DOHH2 (cell line): ENCODE data around the gene CRACR2A.

Experiments
- H3F3A ChIP-seq: fragments of 200-600 bp; sonication (generic), shearing (Covaris generic); 2 replicates; pipeline ENCODE4 v1.6.0; 2016; ENCODE audit warnings: antibody characterized with exemption, mild to moderate bottlenecking; ENCODE audit not compliant: control insufficient read depth, insufficient read depth
- H3K27ac ChIP-seq: fragments of 200-600 bp; sonication (generic); 2 replicates; pipeline ENCODE4 v1.5.1; 2014; ENCODE audit warnings: low read depth, mild to moderate bottlenecking, low read length, moderate library complexity
- H3K27me3 ChIP-seq: fragments of 200-600 bp; sonication (generic); 2 replicates; pipeline ENCODE4 v1.6.1; 2014; ENCODE audit warnings: mild to moderate bottlenecking, low read length, mixed read lengths; ENCODE audit not compliant: control insufficient read depth
- H3K36me3 ChIP-seq: fragments of 200-600 bp; sonication (generic); 2 replicates; pipeline ENCODE4 v1.6.1; 2014; ENCODE audit warnings: mild to moderate bottlenecking, low read length, moderate library complexity, mixed read lengths; ENCODE audit not compliant: control insufficient read depth
- H3K4me1 ChIP-seq: fragments of 200-600 bp; sonication (generic); 2 replicates; pipeline ENCODE4 v1.6.1; 2014; ENCODE audit warnings: mild to moderate bottlenecking, low read length, mixed read lengths; ENCODE audit not compliant: control insufficient read depth
- H3K4me2 ChIP-seq: fragments of 200-600 bp; sonication (generic); 2 replicates; pipeline ENCODE4 v1.6.0; 2014; ENCODE audit warnings: mild to moderate bottlenecking, low read length, moderate library complexity
- H3K4me3 ChIP-seq: fragments of 200-600 bp; sonication (generic); 2 replicates; pipeline ENCODE4 v1.5.1; 2014; ENCODE audit warnings: mild to moderate bottlenecking, low read length, mixed read lengths
- H3K79me2 ChIP-seq: fragments of 200-600 bp; sonication (generic); 2 replicates; pipeline ENCODE4 v1.6.1; 2014; ENCODE audit warnings: mild to moderate bottlenecking, low read length, mixed read lengths; ENCODE audit not compliant: control insufficient read depth
- H3K9me2 ChIP-seq: fragments of 200-600 bp; sonication (generic); replicated peaks from 2 replicates; pipeline ENCODE4 v1.6.1; 2014; ENCODE audit warnings: mild to moderate bottlenecking, low read length, mixed read lengths; ENCODE audit not compliant: control insufficient read depth
- H3K9me3 ChIP-seq: fragments of 200-600 bp; sonication (generic); 2 replicates; pipeline ENCODE4 v1.6.1; 2014; ENCODE audit warnings: antibody characterized with exemption, low read length, mixed read lengths; ENCODE audit not compliant: control insufficient read depth, insufficient read depth
- H4K20me1 ChIP-seq: fragments of 200-600 bp; sonication (generic); 2 replicates; pipeline ENCODE4 v1.6.0; 2014; ENCODE audit warnings: low read depth, mild to moderate bottlenecking, antibody characterized with exemption, low read length, moderate library complexity; ENCODE audit not compliant: control insufficient read depth, insufficient read depth
- CTCF ChIP-seq: fragments of 200-600 bp; sonication (generic); IDR thresholded peaks from one replicate; pipeline ENCODE4 v1.5.1; 2014; ENCODE audit warnings: antibody characterized with exemption, mild to moderate bottlenecking, low read depth, low read length; ENCODE audit not compliant: poor library complexity, severe bottlenecking
- EZH2phosphoT487 ChIP-seq: fragments of 200-600 bp; sonication (generic); IDR thresholded peaks from 2 replicates; pipeline ENCODE4 v1.6.1; 2017; ENCODE audit warnings: borderline replicate concordance, mild to moderate bottlenecking, antibody characterized with exemption, low read length, moderate library complexity, mixed read lengths

Gene CRACR2A

DNA sequence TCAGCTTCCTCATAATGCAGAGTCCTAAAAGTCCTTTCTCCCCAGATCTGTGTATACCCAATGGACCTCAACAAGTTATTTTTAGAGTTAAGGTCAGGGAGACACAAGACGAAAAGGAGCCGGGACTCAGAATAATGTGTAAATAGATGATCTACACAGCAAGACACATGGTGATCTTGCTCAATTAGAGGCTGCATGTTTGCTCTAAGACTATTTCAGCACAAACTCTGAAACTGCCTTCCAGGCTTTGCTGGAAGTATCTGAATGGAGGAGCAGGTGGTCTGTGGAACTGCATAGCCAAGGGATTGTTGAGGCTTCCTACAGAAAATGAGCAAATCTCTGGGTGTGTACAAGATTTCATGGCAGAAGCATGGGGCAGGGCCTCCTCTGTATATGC lies 80.8 kb downstream of the CRACR2A start:
- Histone ChIP-seq H3K27ac (no peak overlapping the region), H3K36me3 (peaks cover 48% of the 10 kb centered on the region), H3K27me3 (no peaks in the 10 kb centered on the region)

GRCh38 chr12:3671330-3672112 lies 81.4 kb downstream of the CRACR2A start:
- no peak overlapping the region for H3K4me2 ChIP-seq
- peaks cover 48% of the 10 kb centered on the region for H3K36me3 ChIP-seq
- TF ChIP-seq EZH2phosphoT487 (no peak), CTCF (no peak)
- H4K20me1 ChIP-seq, result no peaks in the 10 kb centered on the region
- no peaks in the 10 kb centered on the region for H3K27me3 ChIP-seq
- no peak overlapping the region for H3K4me3 ChIP-seq
- H3F3A ChIP-seq, result no peaks in the 10 kb centered on the region
- H3K9me2 ChIP-seq, result no peaks in the 10 kb centered on the region
- no peaks in the 10 kb centered on the region for H3K9me3 ChIP-seq
- no peak overlapping the region for H3K27ac ChIP-seq
- H3K4me1 ChIP-seq, result no peaks in the 10 kb centered on the region
- no peaks in the 10 kb centered on the region for H3K79me2 ChIP-seq

More for the DNA sequence above, 80.8 kb downstream of the CRACR2A start:
- Histone ChIP-seq H3F3A (no peaks in the 10 kb centered on the region), H3K79me2 (no peaks in the 10 kb centered on the region), H4K20me1 (no peaks in the 10 kb centered on the region), H3K9me2 (no peaks in the 10 kb centered on the region), H3K9me3 (no peaks in the 10 kb centered on the region), H3K4me2 (no peak overlapping the region), H3K4me3 (no peak overlapping the region), H3K4me1 (no peaks in the 10 kb centered on the region)
- TF ChIP-seq CTCF (no peak), EZH2phosphoT487 (no peak)

- Histone ChIP-seq H3F3A (no peaks in the 10 kb centered on the region), H3K4me3 (no peak overlapping the region), H3K9me2 (no peaks in the 10 kb centered on the region), H3K9me3 (no peaks in the 10 kb centered on the region), H4K20me1 (no peaks in the 10 kb centered on the region), H3K4me1 (no peaks in the 10 kb centered on the region), H3K79me2 (no peaks in the 10 kb centered on the region), H3K36me3 (peaks cover 47% of the 10 kb centered on the region), H3K27ac (no peak overlapping the region), H3K27me3 (no peaks in the 10 kb centered on the region), H3K4me2 (no peak overlapping the region)
- no peak for TF ChIP-seq EZH2phosphoT487
These were observed 82.8 kb downstream of the CRACR2A start for GRCh38 chr12:3670083-3670620.

DNA sequence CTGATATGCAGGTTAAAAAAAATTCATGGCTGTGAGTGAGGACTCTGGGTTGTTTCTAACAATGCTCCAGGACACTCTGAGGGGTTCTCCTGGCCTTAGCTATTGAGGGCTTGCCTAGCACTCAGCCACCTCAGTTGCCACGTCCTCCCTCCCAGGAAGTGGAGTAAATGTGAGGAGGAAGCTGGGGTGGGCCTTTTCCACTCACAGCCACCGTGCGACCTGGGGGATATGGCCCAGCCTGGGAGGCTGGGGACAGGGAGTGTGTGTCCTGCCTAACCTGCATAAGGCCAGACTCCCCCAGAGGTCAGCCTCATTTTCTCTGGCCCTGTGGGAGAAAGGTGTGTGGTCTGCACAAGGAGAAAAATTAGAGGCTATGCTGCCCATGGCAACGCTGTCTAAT lies 83.3 kb downstream of the CRACR2A start:
- no peak for TF ChIP-seq CTCF
- TF ChIP-seq EZH2phosphoT487, result no peak
- peaks cover 47% of the 10 kb centered on the region for H3K36me3 ChIP-seq
- no peaks in the 10 kb centered on the region for H3K9me3 ChIP-seq
- H3K4me2 ChIP-seq, result no peak overlapping the region
- no peak overlapping the region for H3K27ac ChIP-seq
- no peak overlapping the region for H3K4me3 ChIP-seq
- H3K4me1 ChIP-seq, result no peaks in the 10 kb centered on the region
- H4K20me1 ChIP-seq, result no peaks in the 10 kb centered on the region
- no peaks in the 10 kb centered on the region for H3K9me2 ChIP-seq
- no peaks in the 10 kb centered on the region for H3K27me3 ChIP-seq
- H3K79me2 ChIP-seq, result no peaks in the 10 kb centered on the region
- no peaks in the 10 kb centered on the region for H3F3A ChIP-seq
